HepG2 (cell line): ENCODE data around the gene NAE1. TPM values are rescaled to one million over a fixed set of nuclear protein-coding genes. Genes with fewer than 3 reads are reported as not detected.

Experiments used
- ATRX ChIP-seq: sonication (generic); formaldehyde crosslinking; IDR thresholded peaks from 2 replicates; pipeline ENCODE4 v1.4.0; 2020; ENCODE audit warnings: missing genetic modification reagents, borderline replicate concordance
- GFI1 ChIP-seq: sonication (generic); formaldehyde crosslinking; IDR thresholded peaks from 2 replicates; pipeline ENCODE4 v1.5.0; 2020; ENCODE audit warnings: missing genetic modification reagents, mild to moderate bottlenecking, borderline replicate concordance
- MTF2 ChIP-seq: sonication (generic); formaldehyde crosslinking; IDR thresholded peaks from 2 replicates; pipeline ENCODE4 v1.5.0; 2020; ENCODE audit warnings: missing genetic modification reagents, borderline replicate concordance
- PHF20 ChIP-seq: sonication (generic); formaldehyde crosslinking; IDR thresholded peaks from 2 replicates; pipeline ENCODE4 v1.5.0; 2020; ENCODE audit warnings: mild to moderate bottlenecking, missing genetic modification reagents
- PITX1 ChIP-seq: sonication (generic); formaldehyde crosslinking; IDR thresholded peaks from 2 replicates; pipeline ENCODE4 v1.5.1; 2020; ENCODE audit warnings: mild to moderate bottlenecking, missing genetic modification reagents
- RBFOX2 ChIP-seq: fragments of 200-400 bp; formaldehyde crosslinking; IDR thresholded peaks from 2 replicates; pipeline ENCODE4 v1.6.1; 2017; ENCODE audit warnings: low read depth, mild to moderate bottlenecking, low read length
- RELA ChIP-seq: sonication (generic); formaldehyde crosslinking; IDR thresholded peaks from 2 replicates; pipeline ENCODE4 v1.4.0; 2020; ENCODE audit warnings: missing genetic modification reagents
- RFX1 ChIP-seq: fragments of 450-650 bp; IDR thresholded peaks from 2 replicates; pipeline ENCODE4 v1.6.1; 2017
- RFX5 ChIP-seq: IDR thresholded peaks from 2 replicates; pipeline ENCODE4 v1.6.1; 2011; ENCODE audit warnings: low read depth, low read length, improper control_type of control experiment
- SNAI1 ChIP-seq: sonication (generic); formaldehyde crosslinking; IDR thresholded peaks from 2 replicates; pipeline ENCODE4 v1.5.0; 2020; ENCODE audit warnings: mild to moderate bottlenecking, missing genetic modification reagents, borderline replicate concordance
- ZNF235 ChIP-seq: sonication (generic); formaldehyde crosslinking; IDR thresholded peaks from 2 replicates; pipeline ENCODE4 v1.8.1; 2023; ENCODE audit warnings: mild to moderate bottlenecking, missing genetic modification reagents, borderline replicate concordance
- ZNF563 ChIP-seq: sonication (generic); formaldehyde crosslinking; IDR thresholded peaks from 2 replicates; pipeline ENCODE4 v1.8.0; 2022; ENCODE audit warnings: mild to moderate bottlenecking, moderate library complexity, missing genetic modification reagents
- ZNF737 ChIP-seq: sonication (generic); formaldehyde crosslinking; IDR thresholded peaks from 2 replicates; pipeline ENCODE4 v1.5.0; 2020; ENCODE audit warnings: missing genetic modification reagents, mild to moderate bottlenecking, borderline replicate concordance
- ZNF777 ChIP-seq: sonication (generic); formaldehyde crosslinking; IDR thresholded peaks from 2 replicates; pipeline ENCODE4 v1.4.0; 2020; ENCODE audit warnings: missing genetic modification reagents
- ZSCAN29 ChIP-seq: sonication (generic); formaldehyde crosslinking; conservative IDR thresholded peaks from 2 replicates; pipeline ENCODE4 v1.4.0; 2020; ENCODE audit warnings: mild to moderate bottlenecking, missing genetic modification reagents
- ZZZ3 ChIP-seq: sonication (generic); formaldehyde crosslinking; IDR thresholded peaks from 2 replicates; pipeline ENCODE4 v1.4.0; 2020; ENCODE audit warnings: missing genetic modification reagents, mild to moderate bottlenecking, borderline replicate concordance
- polyA plus RNA-seq, 8 experiments: library from polyadenylated mRNA; depleted of rRNA in 3 of 8; stranded (reverse) in 7 of 8; unstranded in 1 of 8; fragments of >200 nt; fragmentation: Illumina TruSeq in 4 of 8; extraction: Trizol in 4 of 8; gene quantifications; 2 replicates each; pipeline versions ENCODE4 v1.2.1 to v1.2.3, GENCODE V29; 2011 to 2016; ENCODE audit warnings: low read depth in 4 of 8, missing spikeins in 1 of 8, mixed read lengths in 1 of 8; ENCODE audit not compliant: insufficient read depth in 1 of 8
- total RNA-seq, 5 experiments: library from RNA; depleted of rRNA; stranded (reverse); fragments of >200 nt; fragmentation: Illumina TruSeq; extraction: Trizol; gene quantifications; 2 replicates each; pipeline ENCODE4 v1.2.3, GENCODE V29; 2016; ENCODE audit warnings: low read depth in 1 of 5
- TF ChIP-seq, protein P1 (sequence below): sonication (generic); formaldehyde crosslinking; IDR thresholded peaks from 2 replicates; pipeline ENCODE4 v1.5.1; 2020; ENCODE audit warnings: mild to moderate bottlenecking, missing genetic modification reagents, moderate library complexity
- TF ChIP-seq, protein P2 (sequence below): sonication (generic); formaldehyde crosslinking; IDR thresholded peaks from 2 replicates; pipeline ENCODE4 v1.5.0; 2020; ENCODE audit warnings: missing genetic modification reagents
- TF ChIP-seq, protein P3 (sequence below): sonication (generic); formaldehyde crosslinking; IDR thresholded peaks from 2 replicates; pipeline ENCODE4 v1.8.0; 2022; ENCODE audit warnings: missing genetic modification reagents, mild to moderate bottlenecking, moderate library complexity, borderline replicate concordance
- TF ChIP-seq, protein P4 (sequence below): sonication (generic); formaldehyde crosslinking; IDR thresholded peaks from 2 replicates; pipeline ENCODE4 v1.8.0; 2022; ENCODE audit warnings: mild to moderate bottlenecking, missing genetic modification reagents, borderline replicate concordance

Gene NAE1
- total and polyA plus RNA-seq, 2 of the 13 experiments (the other 11 are each of a cell fraction or from before 2014, with no cell fraction given): 95.7 to 206 TPM

DNA sequence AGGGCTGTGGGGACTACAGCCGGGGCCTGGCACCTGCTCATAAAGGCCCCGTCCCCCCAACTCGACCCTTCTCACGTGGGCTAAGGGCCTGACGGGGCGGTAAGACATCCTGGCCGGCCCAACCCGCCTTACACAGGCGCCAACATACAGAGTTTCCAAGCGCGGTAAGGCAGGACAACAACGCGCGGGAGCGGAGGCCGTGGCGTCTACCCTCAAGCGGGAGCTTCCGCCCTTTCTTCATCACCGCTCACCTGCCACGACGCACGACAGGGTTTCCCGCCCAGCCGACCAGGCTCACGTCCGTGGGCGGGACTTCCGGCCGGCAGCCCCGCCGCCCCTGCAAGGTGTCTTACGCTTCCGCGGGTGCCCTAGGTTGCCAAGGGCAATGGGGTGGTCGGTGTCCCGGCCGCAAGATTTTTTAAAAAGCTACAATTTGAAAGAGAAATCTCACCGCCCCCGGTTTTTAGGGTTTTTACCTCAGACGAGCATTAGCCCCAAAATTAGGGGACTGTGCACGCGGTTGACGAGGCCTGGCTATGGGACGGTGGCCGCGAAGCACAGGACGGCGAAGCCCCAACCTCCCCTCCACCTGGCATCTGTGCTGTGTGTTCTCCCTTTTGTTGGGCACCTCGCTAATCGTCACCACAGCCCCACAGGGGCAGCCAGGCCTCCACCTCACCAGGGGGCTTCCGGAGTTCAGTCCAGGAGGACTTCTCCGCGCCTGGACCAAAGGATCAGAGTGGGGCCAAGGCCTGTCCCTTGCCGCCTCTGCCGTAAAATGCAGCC is 29.3 kb downstream of the NAE1 start, which contains the start of gene TERB1 (continued):
- no peak for TF ChIP-seq ZNF235 (CRISPR knock-in tag)
- TF ChIP-seq, protein P1, sequence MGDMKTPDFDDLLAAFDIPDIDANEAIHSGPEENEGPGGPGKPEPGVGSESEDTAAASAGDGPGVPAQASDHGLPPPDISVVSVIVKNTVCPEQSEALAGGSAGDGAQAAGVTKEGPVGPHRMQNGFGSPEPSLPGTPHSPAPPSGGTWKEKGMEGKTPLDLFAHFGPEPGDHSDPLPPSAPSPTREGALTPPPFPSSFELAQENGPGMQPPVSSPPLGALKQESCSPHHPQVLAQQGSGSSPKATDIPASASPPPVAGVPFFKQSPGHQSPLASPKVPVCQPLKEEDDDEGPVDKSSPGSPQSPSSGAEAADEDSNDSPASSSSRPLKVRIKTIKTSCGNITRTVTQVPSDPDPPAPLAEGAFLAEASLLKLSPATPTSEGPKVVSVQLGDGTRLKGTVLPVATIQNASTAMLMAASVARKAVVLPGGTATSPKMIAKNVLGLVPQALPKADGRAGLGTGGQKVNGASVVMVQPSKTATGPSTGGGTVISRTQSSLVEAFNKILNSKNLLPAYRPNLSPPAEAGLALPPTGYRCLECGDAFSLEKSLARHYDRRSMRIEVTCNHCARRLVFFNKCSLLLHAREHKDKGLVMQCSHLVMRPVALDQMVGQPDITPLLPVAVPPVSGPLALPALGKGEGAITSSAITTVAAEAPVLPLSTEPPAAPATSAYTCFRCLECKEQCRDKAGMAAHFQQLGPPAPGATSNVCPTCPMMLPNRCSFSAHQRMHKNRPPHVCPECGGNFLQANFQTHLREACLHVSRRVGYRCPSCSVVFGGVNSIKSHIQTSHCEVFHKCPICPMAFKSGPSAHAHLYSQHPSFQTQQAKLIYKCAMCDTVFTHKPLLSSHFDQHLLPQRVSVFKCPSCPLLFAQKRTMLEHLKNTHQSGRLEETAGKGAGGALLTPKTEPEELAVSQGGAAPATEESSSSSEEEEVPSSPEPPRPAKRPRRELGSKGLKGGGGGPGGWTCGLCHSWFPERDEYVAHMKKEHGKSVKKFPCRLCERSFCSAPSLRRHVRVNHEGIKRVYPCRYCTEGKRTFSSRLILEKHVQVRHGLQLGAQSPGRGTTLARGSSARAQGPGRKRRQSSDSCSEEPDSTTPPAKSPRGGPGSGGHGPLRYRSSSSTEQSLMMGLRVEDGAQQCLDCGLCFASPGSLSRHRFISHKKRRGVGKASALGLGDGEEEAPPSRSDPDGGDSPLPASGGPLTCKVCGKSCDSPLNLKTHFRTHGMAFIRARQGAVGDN (CRISPR knock-in tag): 0 out of 2 replicates have a peak, but pooled peaks have one; percentile 7
- no peak for TF ChIP-seq MTF2 (CRISPR knock-in tag)
- TF ChIP-seq, protein P2, sequence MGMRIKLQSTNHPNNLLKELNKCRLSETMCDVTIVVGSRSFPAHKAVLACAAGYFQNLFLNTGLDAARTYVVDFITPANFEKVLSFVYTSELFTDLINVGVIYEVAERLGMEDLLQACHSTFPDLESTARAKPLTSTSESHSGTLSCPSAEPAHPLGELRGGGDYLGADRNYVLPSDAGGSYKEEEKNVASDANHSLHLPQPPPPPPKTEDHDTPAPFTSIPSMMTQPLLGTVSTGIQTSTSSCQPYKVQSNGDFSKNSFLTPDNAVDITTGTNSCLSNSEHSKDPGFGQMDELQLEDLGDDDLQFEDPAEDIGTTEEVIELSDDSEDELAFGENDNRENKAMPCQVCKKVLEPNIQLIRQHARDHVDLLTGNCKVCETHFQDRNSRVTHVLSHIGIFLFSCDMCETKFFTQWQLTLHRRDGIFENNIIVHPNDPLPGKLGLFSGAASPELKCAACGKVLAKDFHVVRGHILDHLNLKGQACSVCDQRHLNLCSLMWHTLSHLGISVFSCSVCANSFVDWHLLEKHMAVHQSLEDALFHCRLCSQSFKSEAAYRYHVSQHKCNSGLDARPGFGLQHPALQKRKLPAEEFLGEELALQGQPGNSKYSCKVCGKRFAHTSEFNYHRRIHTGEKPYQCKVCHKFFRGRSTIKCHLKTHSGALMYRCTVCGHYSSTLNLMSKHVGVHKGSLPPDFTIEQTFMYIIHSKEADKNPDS (CRISPR knock-in tag): no peak
- no peak for TF ChIP-seq RFX5
- no peak for TF ChIP-seq RELA (CRISPR knock-in tag)
- TF ChIP-seq ZZZ3 (CRISPR knock-in tag): no peak
- no peak for TF ChIP-seq ZSCAN29 (CRISPR knock-in tag)
- no peak for TF ChIP-seq PHF20 (CRISPR knock-in tag)
- no peak for TF ChIP-seq PITX1 (CRISPR knock-in tag)
- TF ChIP-seq, protein P3, sequence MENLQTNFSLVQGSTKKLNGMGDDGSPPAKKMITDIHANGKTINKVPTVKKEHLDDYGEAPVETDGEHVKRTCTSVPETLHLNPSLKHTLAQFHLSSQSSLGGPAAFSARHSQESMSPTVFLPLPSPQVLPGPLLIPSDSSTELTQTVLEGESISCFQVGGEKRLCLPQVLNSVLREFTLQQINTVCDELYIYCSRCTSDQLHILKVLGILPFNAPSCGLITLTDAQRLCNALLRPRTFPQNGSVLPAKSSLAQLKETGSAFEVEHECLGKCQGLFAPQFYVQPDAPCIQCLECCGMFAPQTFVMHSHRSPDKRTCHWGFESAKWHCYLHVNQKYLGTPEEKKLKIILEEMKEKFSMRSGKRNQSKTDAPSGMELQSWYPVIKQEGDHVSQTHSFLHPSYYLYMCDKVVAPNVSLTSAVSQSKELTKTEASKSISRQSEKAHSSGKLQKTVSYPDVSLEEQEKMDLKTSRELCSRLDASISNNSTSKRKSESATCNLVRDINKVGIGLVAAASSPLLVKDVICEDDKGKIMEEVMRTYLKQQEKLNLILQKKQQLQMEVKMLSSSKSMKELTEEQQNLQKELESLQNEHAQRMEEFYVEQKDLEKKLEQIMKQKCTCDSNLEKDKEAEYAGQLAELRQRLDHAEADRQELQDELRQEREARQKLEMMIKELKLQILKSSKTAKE (CRISPR knock-in tag): no peak
- no peak for TF ChIP-seq ZNF563 (CRISPR knock-in tag)
- TF ChIP-seq GFI1: no peak
- no peak for TF ChIP-seq ZNF737 (CRISPR knock-in tag)
- TF ChIP-seq RFX1: no peak
- no peak for TF ChIP-seq ATRX
- TF ChIP-seq SNAI1 (CRISPR knock-in tag): no peak
- no peak for TF ChIP-seq ZNF777
- peak; percentile 42; the same call in 1 of the 2 replicates for TF ChIP-seq RBFOX2
- TF ChIP-seq, protein P4, sequence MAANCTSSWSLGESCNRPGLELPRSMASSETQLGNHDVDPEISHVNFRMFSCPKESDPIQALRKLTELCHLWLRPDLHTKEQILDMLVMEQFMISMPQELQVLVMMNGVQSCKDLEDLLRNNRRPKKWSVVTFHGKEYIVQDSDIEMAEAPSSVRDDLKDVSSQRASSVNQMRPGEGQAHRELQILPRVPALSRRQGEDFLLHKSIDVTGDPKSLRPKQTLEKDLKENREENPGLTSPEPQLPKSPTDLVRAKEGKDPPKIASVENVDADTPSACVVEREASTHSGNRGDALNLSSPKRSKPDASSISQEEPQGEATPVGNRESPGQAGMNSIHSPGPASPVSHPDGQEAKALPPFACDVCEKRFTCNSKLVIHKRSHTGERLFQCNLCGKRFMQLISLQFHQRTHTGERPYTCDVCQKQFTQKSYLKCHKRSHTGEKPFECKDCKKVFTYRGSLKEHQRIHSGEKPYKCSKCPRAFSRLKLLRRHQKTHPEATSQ (CRISPR knock-in tag): no peak
